ENCODE results near the gene GNAZ.

Gene GNAZ

GRCh38 chr22:23083315-23084021 lies 13.1 kb downstream of the GNAZ start:
- no peaks in the 10 kb centered on the region for H3K9me3 ChIP-seq
- peaks cover 100% of the 10 kb centered on the region for H4K20me1 ChIP-seq
- no peaks in the 10 kb centered on the region; the same call in 1 of the 2 replicates for H3K27me3 ChIP-seq
- H3K4me3 ChIP-seq, result no peak overlapping the region
- no peak for TF ChIP-seq Cebpa-rat (IDR thresholded peaks at IDR 0.05)
- peaks cover 5% of the 10 kb centered on the region; the same call in 1 of the 2 replicates for H3K36me3 ChIP-seq
- no peak overlapping the region for H3K9ac ChIP-seq
- peaks cover 97% of the 10 kb centered on the region for H3K4me1 ChIP-seq
- H3K27ac ChIP-seq, result no peak overlapping the region
- H3K4me2 ChIP-seq, result peak overlapping the region; percentile 87

GRCh38 chr22:23084453-23085350 lies 14.4 kb downstream of the GNAZ start:
- H3K27ac ChIP-seq, result no peak overlapping the region
- no peak overlapping the region for H3K9ac ChIP-seq
- H3K4me2 ChIP-seq, result peak overlapping the region; percentile 87; the same call in 1 of the 2 replicates
- no peak for TF ChIP-seq Cebpa-rat (IDR thresholded peaks at IDR 0.05)
- no peaks in the 10 kb centered on the region for H3K9me3 ChIP-seq
- H3K4me1 ChIP-seq, result peaks cover 97% of the 10 kb centered on the region
- H3K36me3 ChIP-seq, result no peaks in the 10 kb centered on the region
- no peaks in the 10 kb centered on the region; the same call in 1 of the 2 replicates for H3K27me3 ChIP-seq
- H4K20me1 ChIP-seq, result peaks cover 100% of the 10 kb centered on the region
- H3K4me3 ChIP-seq, result no peak overlapping the region

GRCh38 chr22:23085351-23085671 lies 15.0 kb downstream of the GNAZ start:
- Histone ChIP-seq H3K9ac (no peak overlapping the region), H3K4me2 (peak overlapping the region; percentile 87), H3K27ac (no peak overlapping the region), H3K27me3 (no peaks in the 10 kb centered on the region; the same call in 1 of the 2 replicates), H4K20me1 (peaks cover 100% of the 10 kb centered on the region), H3K4me1 (peaks cover 97% of the 10 kb centered on the region), H3K36me3 (no peaks in the 10 kb centered on the region; the same call in 1 of the 2 replicates), H3K9me3 (no peaks in the 10 kb centered on the region), H3K4me3 (no peak overlapping the region)
- no peak for TF ChIP-seq Cebpa-rat (IDR thresholded peaks at IDR 0.05)

GRCh38 chr22:23085785-23086184 lies 15.5 kb downstream of the GNAZ start:
- H3K4me1 ChIP-seq, result peaks cover 97% of the 10 kb centered on the region
- H3K9me3 ChIP-seq, result no peaks in the 10 kb centered on the region
- peaks cover under 1% of the 10 kb centered on the region; the same call in 1 of the 2 replicates for H3K36me3 ChIP-seq
- H3K4me3 ChIP-seq, result no peak overlapping the region
- H3K27ac ChIP-seq, result 0 out of 2 replicates have a peak overlapping the region, but pooled peaks have one; percentile 38
- peak overlapping the region; percentile 87 for H3K4me2 ChIP-seq
- no peak for TF ChIP-seq Cebpa-rat (IDR thresholded peaks at IDR 0.05)
- peaks cover 100% of the 10 kb centered on the region for H4K20me1 ChIP-seq
- H3K27me3 ChIP-seq, result no peaks in the 10 kb centered on the region; the same call in 1 of the 2 replicates
- peak overlapping the region; percentile 14; the same call in 1 of the 2 replicates for H3K9ac ChIP-seq

- Histone ChIP-seq H3K4me3 (no peak overlapping the region), H3K4me2 (peak overlapping the region; percentile 87), H3K36me3 (peaks cover 5% of the 10 kb centered on the region; the same call in 1 of the 2 replicates), H3K9ac (peak overlapping the region; percentile 14), H3K4me1 (peaks cover 95% of the 10 kb centered on the region), H3K27me3 (no peaks in the 10 kb centered on the region; the same call in 1 of the 2 replicates), H4K20me1 (peaks cover 100% of the 10 kb centered on the region), H3K9me3 (no peaks in the 10 kb centered on the region), H3K27ac (0 out of 2 replicates have a peak overlapping the region, but pooled peaks have one; percentile 38)
- no peak for TF ChIP-seq Cebpa-rat (IDR thresholded peaks at IDR 0.05)
These were observed 15.9 kb downstream of the GNAZ start for GRCh38 chr22:23086263-23086662.

GRCh38 chr22:23086787-23087186 lies 16.5 kb downstream of the GNAZ start:
- Histone ChIP-seq H3K27ac (0 out of 2 replicates have a peak overlapping the region, but pooled peaks have one; percentile 38), H3K4me2 (peak overlapping the region; percentile 87), H4K20me1 (peaks cover 100% of the 10 kb centered on the region), H3K9ac (peak overlapping the region; percentile 14; the same call in 1 of the 2 replicates), H3K36me3 (peaks cover 8% of the 10 kb centered on the region; the same call in 1 of the 2 replicates), H3K27me3 (no peaks in the 10 kb centered on the region; the same call in 1 of the 2 replicates), H3K4me1 (peaks cover 92% of the 10 kb centered on the region), H3K9me3 (no peaks in the 10 kb centered on the region), H3K4me3 (no peak overlapping the region)
- TF ChIP-seq Cebpa-rat (IDR thresholded peaks at IDR 0.05), result no peak

- H3K9me3 ChIP-seq, result no peaks in the 10 kb centered on the region
- no peak overlapping the region for H3K9ac ChIP-seq
- no peaks in the 10 kb centered on the region; the same call in 1 of the 2 replicates for H3K27me3 ChIP-seq
- TF ChIP-seq Cebpa-rat (IDR thresholded peaks at IDR 0.05), result no peak
- H3K4me1 ChIP-seq, result peaks cover 82% of the 10 kb centered on the region
- 0 out of 2 replicates have a peak overlapping the region, but pooled peaks have one; percentile 24 for H3K27ac ChIP-seq
- H3K36me3 ChIP-seq, result peaks cover 12% of the 10 kb centered on the region; the same call in 1 of the 2 replicates
- peaks cover 100% of the 10 kb centered on the region for H4K20me1 ChIP-seq
- peak overlapping the region; percentile 87 for H3K4me2 ChIP-seq
- H3K4me3 ChIP-seq, result no peak overlapping the region
These were observed 17.9 kb downstream of the GNAZ start for GRCh38 chr22:23088199-23088604.

- Histone ChIP-seq H3K9ac (peak overlapping the region; percentile 7; the same call in 1 of the 2 replicates), H3K4me2 (peak overlapping the region; percentile 87), H3K36me3 (peaks cover 12% of the 10 kb centered on the region; the same call in 1 of the 2 replicates), H4K20me1 (peaks cover 100% of the 10 kb centered on the region), H3K9me3 (no peaks in the 10 kb centered on the region), H3K27me3 (no peaks in the 10 kb centered on the region; the same call in 1 of the 2 replicates), H3K27ac (peak overlapping the region; percentile 24; the same call in 1 of the 2 replicates), H3K4me1 (peaks cover 82% of the 10 kb centered on the region), H3K4me3 (peak overlapping the region; percentile 7; the same call in 1 of the 2 replicates)
- TF ChIP-seq Cebpa-rat (IDR thresholded peaks at IDR 0.05), result no peak
These were observed 18.7 kb downstream of the GNAZ start for GRCh38 chr22:23089010-23089409.
